Measurements from ENCODE around the gene CHD2. TPM values are rescaled to one million over a fixed set of nuclear protein-coding genes. Genes with fewer than 3 reads are reported as not detected.
A peak's percentile ranks its signal among the peaks of the same experiment; 100 is the strongest.
"Not testable (repeated sequence)": the region's sequence is repeated elsewhere in the genome, so short reads cannot be mapped to it uniquely, and the experiment has no call there.

The CHD2 gene
- total RNA-seq, 1 experiment from 2014 or later, result 120 TPM

- DNase-seq, result no peak
- ChIA-PET CTCF (no interaction called here), POLR2A (ENCODE audit: unreplicated experiment) (interaction anchor here (0.8 kb wide), 1 partner anchor 16 kb away, joined by 4 read pairs; the partner anchor contains the start of gene CHD2)
- Histone ChIP-seq H3K27me3 (ENCODE audit: insufficient read depth, low read depth) (no peaks in the 10 kb centered on the region), H2AFZ (no peak overlapping the region), H3K27ac (peak overlapping the region; percentile 97), H3K79me2 (ENCODE audit: low read depth) (peaks cover 95% of the 10 kb centered on the region), H3K4me3 (no peak overlapping the region), H3K4me2 (peak overlapping the region; percentile 58; the same call in 1 of the 2 replicates), H4K20me1 (ENCODE audit: insufficient read depth) (no peaks in the 10 kb centered on the region), H3F3A (ENCODE audit: insufficient read depth, low read depth) (peaks cover 93% of the 10 kb centered on the region), H3K9me2 (ENCODE audit: insufficient read depth) (no peaks in the 10 kb centered on the region), H3K4me1 (replicated peaks; ENCODE audit: insufficient read depth) (peaks cover 93% of the 10 kb centered on the region), H3K9me3 (ENCODE audit: insufficient read depth, low read depth) (no peaks in the 10 kb centered on the region), H3K36me3 (ENCODE audit: low read depth) (peaks cover 28% of the 10 kb centered on the region)
- no TSS peak for BruUV-seq (replicated peaks)
- intact Hi-C loops (cut with micrococcal nuclease; ENCODE audit: unreplicated experiment), result loop anchor here (2.0 kb wide), 1 partner anchor 27 kb away; no protein-coding TSS in a partner anchor
- TF ChIP-seq CTCF (conservative IDR thresholded peaks at IDR 0.05) (no peak), EZH2 (IDR thresholded peaks at IDR 0.05; ENCODE audit: low read depth) (no peak)
Measured at GRCh38 chr15:92915766-92916435, 15.8 kb downstream of the CHD2 start.

GRCh38 chr15:92917598-92918407 lies 17.7 kb downstream of the CHD2 start:
- Histone ChIP-seq H3K9me2 (ENCODE audit: insufficient read depth) (no peaks in the 10 kb centered on the region), H2AFZ (peak overlapping the region; percentile 17; the same call in 1 of the 2 replicates), H3K4me1 (replicated peaks; ENCODE audit: insufficient read depth) (peaks cover 97% of the 10 kb centered on the region), H3K4me3 (peak overlapping the region; percentile 42; the same call in 1 of the 2 replicates), H4K20me1 (ENCODE audit: insufficient read depth) (no peaks in the 10 kb centered on the region), H3K79me2 (ENCODE audit: low read depth) (peaks cover 92% of the 10 kb centered on the region), H3K27me3 (ENCODE audit: insufficient read depth, low read depth) (no peaks in the 10 kb centered on the region), H3K27ac (peak overlapping the region; percentile 97), H3K36me3 (ENCODE audit: low read depth) (peaks cover 31% of the 10 kb centered on the region), H3K9me3 (ENCODE audit: insufficient read depth, low read depth) (no peaks in the 10 kb centered on the region), H3F3A (ENCODE audit: insufficient read depth, low read depth) (peaks cover 96% of the 10 kb centered on the region), H3K4me2 (peak overlapping the region; percentile 75)
- ChIA-PET CTCF (interaction anchor here (0.6 to 1.4 kb wide), 4 partner anchors 10 to 120 kb away, joined by 4 to 10 read pairs (median 6); partner anchors contain the start of gene CHD2), POLR2A (ENCODE audit: unreplicated experiment) (interaction anchor here (0.6 to 0.7 kb wide), 8 partner anchors 10 to 115 kb away, joined by 3 to 7 read pairs (median 4); no protein-coding TSS in a partner anchor)
- BruUV-seq (replicated peaks), result no TSS peak
- TF ChIP-seq EZH2 (IDR thresholded peaks at IDR 0.05; ENCODE audit: low read depth) (no peak), CTCF (conservative IDR thresholded peaks at IDR 0.05) (peak; percentile 91)
- peak; percentile 88 to 94 for DNase-seq
- intact Hi-C loops (cut with micrococcal nuclease; ENCODE audit: unreplicated experiment), result loop anchor here (1.0 kb wide), 4 partner anchors 12 to 121 kb away; no protein-coding TSS in a partner anchor

GRCh38 chr15:92918881-92919280 lies 18.8 kb downstream of the CHD2 start:
- POLR2A ChIA-PET (ENCODE audit: unreplicated experiment), result interaction anchor here (0.6 kb wide), 1 partner anchor 274 kb away, joined by 7 read pairs; no protein-coding TSS in a partner anchor
- DNase-seq; CTCF ChIA-PET; H4K20me1 ChIP-seq (ENCODE audit: insufficient read depth); H2AFZ ChIP-seq; H3K4me3 ChIP-seq; H3K9me2 ChIP-seq (ENCODE audit: insufficient read depth); BruUV-seq (replicated peaks); H3K9me3 ChIP-seq (ENCODE audit: insufficient read depth, low read depth); H3K27me3 ChIP-seq (ENCODE audit: insufficient read depth, low read depth): not testable (repeated sequence)
- peak overlapping the region; percentile 75; the same call in 1 of the 2 replicates for H3K4me2 ChIP-seq
- H3K4me1 ChIP-seq (replicated peaks; ENCODE audit: insufficient read depth), result peaks cover 92% of the 10 kb centered on the region
- peak overlapping the region; percentile 97 for H3K27ac ChIP-seq
- peaks cover 92% of the 10 kb centered on the region for H3K79me2 ChIP-seq (ENCODE audit: low read depth)
- H3K36me3 ChIP-seq (ENCODE audit: low read depth), result peaks cover 38% of the 10 kb centered on the region
- intact Hi-C loops (cut with micrococcal nuclease; ENCODE audit: unreplicated experiment), result loop anchor here (1.0 kb wide), 3 partner anchors 110 to 122 kb away; no protein-coding TSS in a partner anchor
- peaks cover 89% of the 10 kb centered on the region for H3F3A ChIP-seq (ENCODE audit: insufficient read depth, low read depth)
